Endothelial cell of umbilical vein (primary cell): ENCODE results near the gene DUSP14. TPM values are rescaled to one million over a fixed set of nuclear protein-coding genes. Genes with fewer than 3 reads are reported as not detected.
"Not testable (repeated sequence)": the region's sequence is repeated elsewhere in the genome, so short reads cannot be mapped to it uniquely, and the experiment has no call there.

ENCODE experiments used
- BruUV-seq: library from RNA; stranded (reverse); fragments of 400-500 nt; replicated peaks from 2 replicates; lab custom pipeline; 2021; lab: Mats Ljungman, UMichigan
- CTCF ChIA-PET: fragments of 300-600, 350-600 bp; sonication (Branson Sonifier 250); formaldehyde crosslinking; loops from one replicate; lab custom pipeline; 2021; ENCODE audit warnings: antibody characterized with exemption, inconsistent platforms; lab: Charles Lee
- POLR2A ChIA-PET: fragments of 300-600, 350-600 bp; sonication (Branson Sonifier 250); formaldehyde crosslinking; loops from one replicate; lab custom pipeline; 2021; ENCODE audit warnings: antibody characterized with exemption, inconsistent platforms; lab: Charles Lee
- DNase-seq: peaks from one replicate; pipeline ENCODE4 v3.0.0-alpha.2; 2011; ENCODE audit warnings: low read depth, low spot score
- FAIRE-seq: peaks from 2 replicates; lab custom pipeline; 2011; peaks lifted over from hg19 to GRCh38; lab: Jason Lieb, UNC
- H2AFZ ChIP-seq: 2 replicates; pipeline ENCODE4 v1.6.0; 2012; ENCODE audit warnings: low read depth, low read length, control low read depth, inconsistent platforms
- H3K27ac ChIP-seq: 2 replicates; pipeline ENCODE4 v1.5.1; 2011; ENCODE audit warnings: low read depth, mild to moderate bottlenecking, control low read depth, low read length, moderate library complexity; ENCODE audit not compliant: insufficient read depth
- H3K27me3 ChIP-seq, 2 experiments: 2 replicates each; pipeline versions ENCODE4 v1.6.0 to v1.6.1; 2011; ENCODE audit warnings: low read length in 2 of 2, mixed read lengths in 1 of 2; ENCODE audit not compliant: control insufficient read depth in 2 of 2, insufficient read depth in 2 of 2
- H3K36me3 ChIP-seq, 2 experiments: 2 replicates in 1 of 2; 3 replicates in 1 of 2; pipeline ENCODE4 v1.5.1; 2011; ENCODE audit warnings: low read length in 2 of 2, mild to moderate bottlenecking in 1 of 2, moderate library complexity in 1 of 2; ENCODE audit not compliant: control insufficient read depth in 2 of 2, insufficient read depth in 2 of 2; ENCODE audit errors: extremely low read depth in 1 of 2
- H3K4me1 ChIP-seq: 3 replicates; pipeline ENCODE4 v1.5.1; 2011; ENCODE audit warnings: mild to moderate bottlenecking, low read length; ENCODE audit not compliant: control insufficient read depth, insufficient read depth; ENCODE audit errors: extremely low read depth
- H3K4me2 ChIP-seq: 2 replicates; pipeline ENCODE4 v1.6.1; 2011; ENCODE audit warnings: low read length, control low read depth, mixed read lengths; ENCODE audit not compliant: insufficient read depth
- H3K4me3 ChIP-seq, 3 experiments: fragments of 200-600 bp in 1 of 3; sonication (generic), shearing (Covaris generic) in 1 of 3; replicated peaks in 1 of 3; 2 replicates each; pipeline ENCODE4 v1.5.1; 2011 to 2016; ENCODE audit warnings: control low read depth in 3 of 3, low read length in 3 of 3, mild to moderate bottlenecking in 2 of 3, inconsistent platforms in 1 of 3, low read depth in 1 of 3, moderate library complexity in 1 of 3; ENCODE audit not compliant: insufficient read depth in 1 of 3
- H3K79me2 ChIP-seq: 2 replicates; pipeline ENCODE4 v1.6.0; 2012; ENCODE audit warnings: low read length, inconsistent platforms; ENCODE audit not compliant: control insufficient read depth, insufficient read depth
- H3K9ac ChIP-seq: replicated peaks from 2 replicates; pipeline ENCODE3; 2011; ENCODE audit warnings: low read length, control low read depth; ENCODE audit not compliant: insufficient read depth; ENCODE audit errors: extremely low read depth
- H3K9me1 ChIP-seq: replicated peaks from 3 replicates; pipeline ENCODE4 v1.6.0; 2011; ENCODE audit warnings: mild to moderate bottlenecking, low read length; ENCODE audit not compliant: control insufficient read depth, insufficient read depth; ENCODE audit errors: extremely low read depth
- H3K9me3 ChIP-seq: replicated peaks from 2 replicates; pipeline ENCODE4 v1.5.1; 2012; ENCODE audit warnings: low read length, inconsistent platforms; ENCODE audit not compliant: control insufficient read depth, insufficient read depth
- H4K20me1 ChIP-seq: replicated peaks from 2 replicates; pipeline ENCODE3; 2011; ENCODE audit warnings: mild to moderate bottlenecking, low read length; ENCODE audit not compliant: control insufficient read depth, insufficient read depth; ENCODE audit errors: extremely low read depth
- CTCF ChIP-seq, 2 donors: IDR thresholded peaks; 1 replicate in 1 of 2; 2 replicates in 1 of 2; pipeline ENCODE4 v1.5.1; 2011; ENCODE audit warnings: low read length in 2 of 2, mild to moderate bottlenecking in 2 of 2, moderate library complexity in 2 of 2, control low read depth in 1 of 2, inconsistent platforms in 1 of 2, low read depth in 1 of 2; ENCODE audit not compliant: insufficient read depth in 1 of 2; ENCODE audit errors: extremely low read depth in 1 of 2
- EZH2 ChIP-seq: IDR thresholded peaks from 2 replicates; pipeline ENCODE4 v1.6.1; 2012; ENCODE audit warnings: borderline replicate concordance, low read depth, mild to moderate bottlenecking, moderate library complexity, low read length, inconsistent platforms; ENCODE audit not compliant: severe bottlenecking
- FOS ChIP-seq: IDR thresholded peaks from 2 replicates; pipeline ENCODE4 v1.6.1; 2011; ENCODE audit warnings: mild to moderate bottlenecking, low read length, moderate library complexity, borderline replicate concordance; ENCODE audit not compliant: insufficient read depth
- GATA2 ChIP-seq: IDR thresholded peaks from 2 replicates; pipeline ENCODE4 v1.7.0; 2011; ENCODE audit warnings: low read depth, mild to moderate bottlenecking, moderate library complexity, mixed read lengths, low read length; ENCODE audit not compliant: insufficient read length, insufficient read depth
- JUN ChIP-seq: IDR thresholded peaks from 2 replicates; pipeline ENCODE4 v1.6.1; 2011; ENCODE audit warnings: borderline replicate concordance, low read depth; ENCODE audit not compliant: insufficient read length, insufficient read depth
- MAX ChIP-seq: IDR thresholded peaks from 2 replicates; pipeline ENCODE4 v1.6.1; 2011; ENCODE audit not compliant: insufficient read depth, insufficient read length
- MYC ChIP-seq: IDR thresholded peaks from one replicate; pipeline ENCODE4 v1.6.1; 2011; ENCODE audit warnings: mild to moderate bottlenecking, low read depth, low read length
- POLR2A ChIP-seq: IDR thresholded peaks from 2 replicates; pipeline ENCODE4 v1.6.1; 2012; ENCODE audit warnings: low read depth, mild to moderate bottlenecking, control low read depth, low read length
- POLR2AphosphoS5 ChIP-seq: IDR thresholded peaks from 2 replicates; pipeline ENCODE4 v1.6.1; 2012; ENCODE audit warnings: low read depth, mild to moderate bottlenecking, control low read depth, low read length, moderate library complexity; ENCODE audit not compliant: insufficient read depth
- dilution Hi-C: fragments of 300-500 bp; cut with MboI; formaldehyde crosslinking; loops from one replicate; pipeline ENCODE4 v1.15.0; 2019; ENCODE audit warnings: low sequenced_read_pairs; ENCODE audit not compliant: extremely low pct_ligation_motif_present
- intact Hi-C: fragments of 100-400 bp; cut with micrococcal nuclease; formaldehyde crosslinking; loops from one replicate; pipeline ENCODE4 v1.10.0; 2022
- polyA plus RNA-seq, 4 experiments: library from polyadenylated mRNA; depleted of rRNA in 3 of 4; stranded (reverse) in 3 of 4; unstranded in 1 of 4; fragments of >200 nt; gene quantifications; 2 replicates each; pipeline versions ENCODE4 v1.2.1 to v1.2.3, GENCODE V29; 2011 to 2012; ENCODE audit warnings: missing spikeins in 1 of 4
- total RNA-seq: library from RNA; stranded (reverse); gene quantifications from 2 replicates; pipeline ENCODE4 v1.2.3, GENCODE V29; 2021

DUSP14 gene
- total and polyA plus RNA-seq, 2 donors (not counting 3 experiments of a cell fraction or from before 2014, with no cell fraction given): 36.4 to 62.5 TPM

GRCh38 chr17:37441369-37442014 is 48.2 kb upstream of the DUSP14 start:
- ChIA-PET CTCF (interaction anchor here (1.0 to 1.4 kb wide), 3 partner anchors 12 to 186 kb away, joined by 3 to 5 read pairs (median 3); no protein-coding TSS in a partner anchor), POLR2A (interaction anchor here (0.7 kb wide), 1 partner anchor 36 kb away, joined by 4 read pairs; no protein-coding TSS in a partner anchor)
- H3K9ac ChIP-seq, H3K4me3 ChIP-seq, H4K20me1 ChIP-seq, H3K4me2 ChIP-seq, BruUV-seq, H2AFZ ChIP-seq, H3K27ac ChIP-seq, dilution Hi-C loops, intact Hi-C loops, H3K4me1 ChIP-seq, FAIRE-seq, H3K9me3 ChIP-seq, H3K27me3 ChIP-seq, H3K79me2 ChIP-seq, H3K9me1 ChIP-seq: not testable (repeated sequence)
- peak; percentile 39 for TF ChIP-seq FOS
- H3K36me3 ChIP-seq: peaks cover 11 to 22% of the 10 kb centered on the region in 2 experiments
- peak; percentile 24 for DNase-seq

GRCh38 chr17:37446027-37446426 is 43.7 kb upstream of the DUSP14 start:
- Histone ChIP-seq H3K4me3 (no peak overlapping the region), H3K9me3 (no peaks in the 10 kb centered on the region), H3K79me2 (no peaks in the 10 kb centered on the region), H3K36me3 (peaks cover 7 to 12% of the 10 kb centered on the region in 2 experiments), H3K9me1 (no peaks in the 10 kb centered on the region), H3K27me3 (no peaks in the 10 kb centered on the region), H3K27ac (no peak overlapping the region), H3K4me1 (peaks cover 9% of the 10 kb centered on the region), H2AFZ (no peak overlapping the region), H3K9ac (no peak overlapping the region), H3K4me2 (no peak overlapping the region), H4K20me1 (no peaks in the 10 kb centered on the region)
- TF ChIP-seq MYC (no peak), EZH2 (no peak), CTCF (IDR thresholded peaks at IDR 0.05; ENCODE audit: extremely low read depth in 1 of 2, insufficient read depth in 1 of 2, low read depth in 1 of 2, low read length in 2 of 2) (no peak), FOS (no peak), POLR2A (no peak), JUN (no peak), MAX (no peak), GATA2 (no peak), POLR2AphosphoS5 (no peak)
- POLR2A ChIA-PET: no interaction called here
- CTCF ChIA-PET: interaction anchor here (0.6 kb wide), 1 partner anchor 12 kb away, joined by 3 read pairs; no protein-coding TSS in a partner anchor
- intact Hi-C loops: no loop called here
- dilution Hi-C loops: no loop called here
- DNase-seq (no peak), FAIRE-seq (no peak)
- BruUV-seq: no TSS peak
